PFSK-1 (cell line): ENCODE data around the gene FAM136A.

Experiments used
- FOXP2 ChIP-seq: optimal IDR thresholded peaks from 2 replicates; pipeline ENCODE3; 2011; ENCODE audit warnings: borderline replicate concordance, control low read depth, inconsistent platforms; ENCODE audit not compliant: insufficient read depth; ENCODE audit errors: extremely low read length, extremely low read depth
- POLR2AphosphoS5 ChIP-seq: IDR thresholded peaks from 2 replicates; pipeline ENCODE4 v1.6.1; 2012; ENCODE audit warnings: low read depth, mild to moderate bottlenecking, control low read depth, low read length, moderate library complexity
- SIN3A ChIP-seq: IDR thresholded peaks from 2 replicates; pipeline ENCODE4 v1.6.1; 2012; ENCODE audit warnings: mild to moderate bottlenecking, low read length, moderate library complexity, borderline replicate concordance; ENCODE audit not compliant: insufficient read depth
- TAF1 ChIP-seq: IDR thresholded peaks from 2 replicates; pipeline ENCODE4 v1.6.1; 2012; ENCODE audit warnings: low read length, control low read depth, borderline replicate concordance; ENCODE audit not compliant: insufficient read depth
- TF ChIP-seq, protein P1 (sequence below), 2 experiments: IDR thresholded peaks; 2 replicates each; pipeline versions ENCODE4 v1.6.1 to v1.8.0; 2011 to 2012; ENCODE audit warnings: low read depth in 2 of 2, low read length in 2 of 2, control low read depth in 1 of 2, inconsistent platforms in 1 of 2, mild to moderate bottlenecking in 1 of 2, moderate library complexity in 1 of 2; ENCODE audit not compliant: insufficient read depth in 1 of 2

DNA sequence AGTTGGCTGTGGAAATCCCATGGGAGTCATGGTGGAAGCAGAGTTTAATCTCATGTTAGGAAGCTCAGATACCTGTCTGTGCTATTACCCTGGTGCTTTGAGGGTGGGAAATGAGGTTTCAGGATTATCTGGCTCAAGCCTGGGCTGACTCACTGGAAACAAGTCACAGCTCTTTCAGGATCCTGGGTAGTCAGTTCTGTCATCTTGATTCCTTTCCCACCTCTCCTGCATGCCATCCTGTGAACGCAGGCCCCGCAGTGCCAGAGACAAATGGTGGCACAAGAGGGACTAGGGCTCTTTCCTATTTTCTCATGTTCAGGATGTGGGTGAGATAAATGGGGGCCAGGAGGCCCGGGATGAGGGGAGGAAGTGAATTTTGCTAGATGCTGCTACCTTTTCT is 3.7 kb upstream of the FAM136A start:
- no peak for TF ChIP-seq POLR2AphosphoS5
- no peak for TF ChIP-seq SIN3A
- TF ChIP-seq, protein P1, sequence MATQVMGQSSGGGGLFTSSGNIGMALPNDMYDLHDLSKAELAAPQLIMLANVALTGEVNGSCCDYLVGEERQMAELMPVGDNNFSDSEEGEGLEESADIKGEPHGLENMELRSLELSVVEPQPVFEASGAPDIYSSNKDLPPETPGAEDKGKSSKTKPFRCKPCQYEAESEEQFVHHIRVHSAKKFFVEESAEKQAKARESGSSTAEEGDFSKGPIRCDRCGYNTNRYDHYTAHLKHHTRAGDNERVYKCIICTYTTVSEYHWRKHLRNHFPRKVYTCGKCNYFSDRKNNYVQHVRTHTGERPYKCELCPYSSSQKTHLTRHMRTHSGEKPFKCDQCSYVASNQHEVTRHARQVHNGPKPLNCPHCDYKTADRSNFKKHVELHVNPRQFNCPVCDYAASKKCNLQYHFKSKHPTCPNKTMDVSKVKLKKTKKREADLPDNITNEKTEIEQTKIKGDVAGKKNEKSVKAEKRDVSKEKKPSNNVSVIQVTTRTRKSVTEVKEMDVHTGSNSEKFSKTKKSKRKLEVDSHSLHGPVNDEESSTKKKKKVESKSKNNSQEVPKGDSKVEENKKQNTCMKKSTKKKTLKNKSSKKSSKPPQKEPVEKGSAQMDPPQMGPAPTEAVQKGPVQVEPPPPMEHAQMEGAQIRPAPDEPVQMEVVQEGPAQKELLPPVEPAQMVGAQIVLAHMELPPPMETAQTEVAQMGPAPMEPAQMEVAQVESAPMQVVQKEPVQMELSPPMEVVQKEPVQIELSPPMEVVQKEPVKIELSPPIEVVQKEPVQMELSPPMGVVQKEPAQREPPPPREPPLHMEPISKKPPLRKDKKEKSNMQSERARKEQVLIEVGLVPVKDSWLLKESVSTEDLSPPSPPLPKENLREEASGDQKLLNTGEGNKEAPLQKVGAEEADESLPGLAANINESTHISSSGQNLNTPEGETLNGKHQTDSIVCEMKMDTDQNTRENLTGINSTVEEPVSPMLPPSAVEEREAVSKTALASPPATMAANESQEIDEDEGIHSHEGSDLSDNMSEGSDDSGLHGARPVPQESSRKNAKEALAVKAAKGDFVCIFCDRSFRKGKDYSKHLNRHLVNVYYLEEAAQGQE (IDR thresholded peaks at IDR 0.05; ENCODE audit: insufficient read depth in 1 of 2, low read depth in 2 of 2, low read length in 2 of 2): no peak
- TF ChIP-seq TAF1: no peak
- TF ChIP-seq FOXP2: no peak
